Stimulated activated CD8-positive, alpha-beta memory T cell treated with anti-CD3 and anti-CD28 coated beads, Interleukin-15, amount 100 ng/mL, for 4 hours (primary cell): ENCODE data around the gene TBX5.
"Not testable (repeated sequence)": the region's sequence is repeated elsewhere in the genome, so short reads cannot be mapped to it uniquely, and the experiment has no call there.

ENCODE experiments used
- DNase-seq, 2 donors: peaks; one replicate each; pipeline ENCODE4 v3.0.0-alpha.2; 2020; ENCODE audit warnings: low read depth in 2 of 2

Gene TBX5

DNA sequence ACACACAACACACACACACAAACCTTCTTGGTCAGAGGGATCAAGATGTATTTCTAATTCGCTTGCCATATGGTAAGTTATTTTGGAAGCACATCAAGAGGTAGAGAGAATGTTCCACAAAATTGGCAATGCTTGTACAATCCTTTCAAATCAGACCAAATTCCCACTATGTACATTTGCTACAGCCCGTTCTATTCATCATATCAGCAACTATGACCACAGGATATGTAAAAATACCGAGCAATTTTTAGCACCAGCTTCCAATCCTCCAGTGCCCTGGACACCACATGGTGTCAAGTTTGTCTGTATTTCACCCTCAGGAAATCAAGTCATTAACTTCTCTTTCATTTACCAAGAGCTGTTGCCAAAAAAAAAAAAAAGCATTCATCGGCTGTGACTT lies 21.2 kb downstream of the TBX5 start:
- DNase-seq = no peak

DNA sequence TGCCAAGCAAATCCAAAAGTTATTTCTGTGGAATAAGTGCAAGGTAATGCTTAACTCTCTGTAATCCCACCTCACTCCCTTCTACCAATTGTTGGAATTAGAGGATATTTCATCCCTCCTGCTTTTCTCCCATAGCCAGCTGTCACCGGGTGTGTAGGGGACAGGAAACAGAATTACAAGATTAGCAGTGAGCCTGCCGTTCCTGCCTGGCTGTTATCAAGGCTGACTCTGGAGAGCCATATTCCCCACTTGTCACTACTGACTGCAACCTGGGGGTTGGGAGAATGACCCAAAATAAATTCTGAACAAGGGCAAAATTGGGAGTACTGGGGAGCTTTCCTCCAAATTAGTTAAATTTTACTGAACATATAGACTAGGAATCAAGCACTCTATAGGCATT lies 24.8 kb downstream of the TBX5 start:
- DNase-seq = no peak

DNA sequence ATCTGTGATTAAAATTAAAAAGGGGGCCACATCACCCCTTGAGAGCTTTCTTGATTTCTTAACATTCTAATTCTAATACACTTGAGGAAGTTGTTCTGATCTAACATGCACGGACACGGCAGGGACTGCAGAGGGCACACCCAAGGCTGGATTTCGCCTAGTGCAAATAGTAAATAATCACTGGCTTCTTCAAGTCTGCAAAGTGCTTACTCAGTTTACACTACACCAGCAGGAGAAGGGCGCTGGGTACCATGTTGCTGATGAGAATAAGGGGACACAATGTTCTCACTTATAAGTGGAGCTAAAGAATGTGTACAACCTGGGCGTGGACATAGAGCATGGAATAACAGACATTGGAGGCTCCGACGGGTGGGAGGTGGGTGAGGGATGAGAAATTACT lies 34.2 kb downstream of the TBX5 start:
- no peak for DNase-seq

DNA sequence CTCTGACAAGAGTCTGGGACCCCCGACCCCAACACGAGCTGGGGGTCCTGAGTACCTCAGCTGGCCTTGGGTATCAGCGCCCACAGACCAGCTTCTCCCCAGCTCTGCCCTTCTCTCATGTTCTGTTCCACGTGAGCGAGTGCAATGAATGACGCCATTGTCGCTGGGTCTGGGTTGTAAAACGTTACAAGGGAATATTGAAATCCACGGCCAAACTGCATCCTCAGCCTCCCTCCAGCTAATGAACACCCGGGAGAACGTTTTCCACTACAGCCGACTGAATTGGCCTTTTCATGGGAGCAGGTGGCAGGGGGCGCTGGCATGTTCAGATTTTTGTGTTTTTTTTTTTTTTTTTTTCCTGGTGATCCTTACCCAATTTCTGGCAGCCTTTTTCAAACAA lies 34.7 kb downstream of the TBX5 start:
- DNase-seq = no peak

DNA sequence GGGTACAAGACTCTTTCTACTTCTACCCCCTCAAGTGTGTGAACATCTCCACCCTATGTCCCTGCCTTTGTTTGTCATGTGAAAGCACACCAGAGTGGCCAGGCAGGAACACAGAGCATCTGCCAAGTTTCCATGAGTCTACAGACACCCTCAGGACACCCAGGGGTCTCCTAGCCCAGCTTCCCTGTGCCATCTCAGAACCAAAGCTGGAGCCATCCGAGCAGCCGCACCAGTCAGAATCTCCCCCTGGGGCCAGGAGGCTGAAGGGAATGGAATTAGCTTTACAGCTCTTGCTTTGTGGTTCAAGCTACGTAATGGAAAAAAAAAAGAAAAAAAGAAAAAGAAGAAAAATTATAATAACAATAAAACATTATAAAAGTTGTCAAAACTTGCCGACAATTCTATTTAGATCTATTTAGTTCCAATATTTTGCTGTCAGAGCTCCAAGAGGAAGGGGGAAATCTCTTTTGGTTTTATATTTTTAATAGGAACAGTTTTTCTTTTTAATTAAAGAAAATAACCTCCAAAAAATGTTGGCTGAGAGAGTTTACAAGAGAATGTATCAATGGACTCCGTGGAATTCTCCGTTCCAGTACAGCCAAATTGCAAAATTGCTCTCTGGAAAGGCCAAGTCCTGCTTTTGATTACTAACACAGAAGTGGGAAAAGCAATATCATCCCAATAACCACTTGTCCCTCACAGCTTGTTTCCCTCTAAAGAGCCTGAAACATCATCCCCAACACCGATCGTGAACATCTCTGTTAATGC lies 37.1 kb downstream of the TBX5 start:
- DNase-seq = no peak

DNA sequence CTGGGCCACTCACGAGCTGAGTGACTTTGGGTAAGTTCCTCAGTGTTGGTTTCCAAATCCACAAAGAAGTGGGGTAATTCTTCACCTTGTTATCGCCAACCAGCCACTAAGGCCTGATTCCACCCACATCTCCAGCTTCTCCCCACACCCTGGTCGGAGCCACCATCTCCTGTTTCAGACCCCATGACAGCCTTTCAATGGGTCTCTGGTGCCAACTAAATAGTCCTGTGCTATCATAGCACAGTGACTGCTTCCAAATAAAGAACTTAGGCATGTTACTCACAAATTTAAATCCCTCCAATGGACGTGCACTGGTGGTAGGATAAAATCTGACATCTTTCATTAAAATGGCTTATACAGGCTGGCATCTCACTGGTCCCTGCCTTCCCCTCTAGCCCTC lies 44.0 kb downstream of the TBX5 start:
- DNase-seq = no peak

DNA sequence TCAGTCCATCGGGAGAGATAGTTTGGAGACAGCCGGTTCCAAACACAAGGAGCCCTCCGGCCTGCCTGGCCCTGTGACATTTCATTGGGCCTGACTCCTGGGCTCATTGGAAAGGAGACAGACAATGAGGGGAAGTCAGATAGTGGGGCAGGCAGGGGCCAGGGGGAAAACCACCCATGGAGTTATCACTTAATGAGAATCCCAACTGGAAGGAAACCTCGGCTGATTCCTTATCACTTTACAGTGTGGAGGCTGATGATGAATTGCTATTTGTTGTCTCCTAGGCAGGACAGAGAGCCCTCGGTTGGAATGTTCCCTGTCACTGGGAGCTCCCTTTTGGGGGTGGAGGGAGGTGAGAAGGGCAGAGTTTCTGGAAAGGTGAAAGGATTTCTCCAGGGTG lies 44.4 kb downstream of the TBX5 start:
- DNase-seq = no peak

DNA sequence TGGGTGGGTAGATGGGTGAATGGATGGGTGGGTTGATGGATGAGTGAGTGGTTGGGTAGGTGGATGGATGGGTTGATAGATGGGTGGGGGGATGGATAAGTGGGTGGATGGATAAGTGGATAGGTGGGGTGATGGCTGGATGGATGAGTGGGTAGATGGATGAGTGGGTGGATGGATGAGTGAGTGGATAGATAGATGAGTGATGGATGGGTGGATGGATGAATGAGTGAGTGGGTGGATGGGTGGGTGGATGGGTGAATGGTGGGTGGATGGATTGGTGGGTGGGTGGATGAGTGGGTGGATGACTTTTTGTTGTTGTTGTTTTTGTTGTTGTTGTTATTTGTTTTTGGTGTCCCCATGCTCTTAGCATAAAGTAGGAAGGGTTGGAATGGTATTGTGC lies 45.5 kb downstream of the TBX5 start:
- no peak for DNase-seq

DNA sequence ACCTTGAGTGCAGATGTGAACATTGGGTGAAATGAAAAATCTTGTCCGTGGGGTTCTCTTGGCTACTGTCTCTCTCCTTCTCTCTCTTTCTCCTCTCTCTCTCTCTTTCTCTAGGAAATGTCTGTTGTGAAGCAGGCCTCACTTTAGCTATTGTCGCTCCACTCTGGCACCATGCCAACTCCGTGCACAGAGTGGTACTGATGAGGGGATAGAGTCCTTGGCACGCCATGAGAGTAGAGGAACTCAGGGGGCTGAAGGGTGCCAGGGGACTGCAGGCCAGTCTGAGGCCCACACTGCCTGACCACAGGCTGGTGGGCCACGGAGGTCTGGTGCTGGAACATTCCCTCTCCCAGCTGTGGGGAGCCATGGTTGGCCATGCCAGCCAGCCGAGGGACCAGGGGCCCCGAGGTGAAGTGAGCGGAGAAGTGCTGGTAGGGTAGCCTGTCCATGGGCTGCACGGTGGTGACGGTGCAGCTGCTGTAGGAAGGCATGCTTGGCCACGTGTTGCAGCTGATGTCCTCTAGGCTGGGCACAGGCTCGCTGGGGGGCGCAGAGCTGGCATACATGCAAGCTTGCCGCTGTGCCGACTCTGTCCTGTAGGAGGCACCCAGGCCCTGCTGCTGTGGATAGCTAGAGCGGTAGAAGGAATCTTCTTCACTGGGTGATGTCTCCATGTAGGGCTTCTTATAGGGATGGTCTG lies 50.4 kb downstream of the TBX5 start:
- no peak for DNase-seq

DNA sequence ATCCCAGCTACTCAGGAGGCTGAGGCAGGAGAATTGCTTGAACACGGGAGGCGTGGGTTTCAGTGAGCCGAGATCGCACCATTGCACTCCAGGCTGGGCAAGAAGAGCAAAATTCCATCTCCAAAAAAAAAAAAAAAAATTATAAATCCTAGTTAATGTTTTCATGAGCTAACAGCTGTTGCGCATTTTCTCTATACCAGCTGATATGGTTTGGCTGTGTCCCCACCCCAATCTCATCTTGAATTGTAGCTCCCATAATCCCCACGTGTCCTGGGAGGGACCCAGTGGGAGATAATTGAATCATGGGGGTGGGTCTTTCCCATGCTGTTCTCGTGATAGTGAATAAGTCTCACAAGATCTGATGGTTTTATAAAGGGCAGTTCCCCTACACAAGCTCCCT lies 56.7 kb downstream of the TBX5 start:
- not testable (repeated sequence) for DNase-seq

DNA sequence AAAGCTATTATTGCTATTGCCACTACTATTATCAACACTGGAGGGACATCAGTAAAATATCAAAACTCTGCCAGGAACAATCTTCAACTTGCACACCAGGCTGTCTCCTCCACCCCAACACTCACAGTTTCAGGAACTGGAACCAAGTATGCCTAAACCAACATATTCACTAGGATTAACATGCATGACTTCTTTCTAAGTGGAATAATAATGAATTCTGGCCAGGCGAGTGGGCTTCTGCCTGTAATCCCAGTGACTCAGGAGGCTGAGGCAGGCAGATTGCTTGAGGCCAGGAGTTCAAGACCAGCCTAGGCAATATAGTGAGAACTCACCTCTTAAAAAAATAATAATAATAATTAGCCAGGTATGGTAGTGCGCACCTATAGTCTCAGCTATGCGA lies 58.1 kb downstream of the TBX5 start:
- DNase-seq = no peak

DNA sequence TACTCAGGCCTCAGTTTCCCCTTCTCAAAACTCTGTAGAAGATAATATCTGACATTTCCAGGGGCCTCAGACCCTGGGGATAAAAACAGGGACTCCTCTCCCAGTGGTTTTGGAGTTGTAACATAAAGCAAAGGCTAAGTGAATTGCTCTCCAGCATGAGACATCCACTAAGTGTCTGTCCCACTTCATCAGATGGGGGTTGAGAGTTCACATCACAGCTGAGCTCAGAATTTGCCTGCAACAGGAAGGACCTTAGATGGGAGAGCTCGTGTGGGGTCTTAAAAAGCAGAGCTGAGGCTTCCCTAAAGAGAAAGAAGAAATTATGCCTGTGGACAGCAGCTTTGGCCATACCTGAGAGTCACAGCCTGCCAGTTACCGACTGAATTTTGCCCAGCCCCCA lies 61.1 kb downstream of the TBX5 start:
- no peak for DNase-seq

DNA sequence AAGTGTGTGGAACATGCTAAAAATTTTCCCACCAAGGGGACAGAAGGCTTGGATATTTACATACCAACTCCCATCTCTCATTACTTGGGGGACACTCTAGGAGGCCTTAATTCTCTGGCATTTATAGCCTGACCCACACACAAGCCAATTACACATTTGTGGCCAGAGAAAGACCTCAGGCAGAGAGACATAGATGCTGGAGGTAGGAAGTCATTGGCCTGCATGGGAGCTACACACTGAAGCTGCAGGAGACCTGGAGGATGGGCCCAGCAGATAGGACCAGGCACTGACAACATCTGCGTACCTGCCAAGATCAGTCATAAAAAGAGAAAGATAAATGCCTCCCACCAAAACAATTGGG lies 61.7 kb downstream of the TBX5 start:
- no peak for DNase-seq

DNA sequence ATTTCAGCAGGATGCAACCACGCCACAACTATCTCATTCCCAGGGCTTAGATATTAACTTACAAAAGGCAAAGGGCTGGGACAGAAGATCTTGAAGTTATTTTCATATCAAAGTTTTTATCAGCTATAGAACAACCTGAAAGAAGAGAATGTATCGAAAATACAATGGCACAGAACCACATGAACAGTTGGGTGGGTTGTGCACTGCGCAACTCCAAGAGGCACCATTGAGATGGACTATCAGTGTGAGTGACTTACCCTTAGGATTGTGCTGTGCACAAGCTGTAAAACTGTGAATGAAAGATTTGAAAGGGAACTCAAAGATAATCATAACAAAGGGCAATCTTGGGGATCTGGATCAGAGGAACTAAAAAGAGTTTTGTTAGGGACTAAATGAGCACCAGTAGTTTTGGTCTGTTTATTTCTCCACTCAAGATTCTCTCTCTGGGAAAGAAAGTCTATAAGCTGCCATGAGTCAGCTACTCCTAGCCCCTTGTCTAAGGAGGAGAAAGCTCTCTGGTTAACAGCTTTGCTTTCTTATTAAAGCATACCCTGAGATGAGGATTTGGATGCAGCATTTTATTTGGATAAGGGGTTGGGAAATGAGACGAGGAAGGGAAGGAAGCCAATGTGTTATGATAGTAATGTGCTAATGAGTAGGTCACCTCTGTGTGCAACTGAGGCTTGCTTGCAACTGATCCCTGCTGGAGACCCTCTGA lies 62.2 kb downstream of the TBX5 start:
- DNase-seq = no peak

DNA sequence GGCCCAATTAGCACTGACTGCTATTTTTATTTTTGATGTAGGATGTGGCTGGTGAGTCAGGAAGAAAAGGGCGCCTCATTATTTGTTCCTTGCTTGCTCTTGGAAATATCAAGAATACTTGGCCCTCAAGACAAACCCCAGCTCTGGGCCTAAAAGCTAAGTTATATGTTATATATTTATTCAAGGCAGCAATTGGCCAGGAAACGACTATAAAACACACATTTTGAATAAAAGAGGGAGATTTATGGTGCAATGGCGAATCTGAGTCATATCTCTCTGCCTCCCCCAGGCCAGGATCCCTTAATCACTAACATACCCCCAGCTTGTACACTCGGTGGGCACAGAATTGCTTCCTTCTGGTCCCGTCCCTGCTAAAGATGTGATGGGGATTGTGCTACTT lies 63.3 kb downstream of the TBX5 start:
- DNase-seq = no peak

DNA sequence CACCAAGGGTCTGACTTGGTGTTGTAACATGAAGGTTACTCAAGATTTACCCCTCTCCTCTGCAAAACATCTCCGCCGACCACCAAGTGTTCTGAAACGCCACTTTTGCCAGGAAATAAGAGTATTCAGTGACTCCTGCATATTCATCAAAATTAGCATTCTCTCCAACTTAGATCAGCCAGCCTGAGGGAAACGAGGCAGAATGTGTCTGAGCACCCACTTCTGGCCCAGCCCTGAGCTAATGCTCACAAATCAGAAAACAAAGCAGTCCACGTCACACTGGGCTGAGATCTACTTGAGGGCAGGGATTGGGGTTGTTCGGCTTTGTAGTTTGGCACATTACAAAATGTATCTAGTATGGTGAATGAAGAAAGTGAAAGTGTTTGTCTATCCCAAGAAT lies 64.3 kb downstream of the TBX5 start:
- no peak for DNase-seq

DNA sequence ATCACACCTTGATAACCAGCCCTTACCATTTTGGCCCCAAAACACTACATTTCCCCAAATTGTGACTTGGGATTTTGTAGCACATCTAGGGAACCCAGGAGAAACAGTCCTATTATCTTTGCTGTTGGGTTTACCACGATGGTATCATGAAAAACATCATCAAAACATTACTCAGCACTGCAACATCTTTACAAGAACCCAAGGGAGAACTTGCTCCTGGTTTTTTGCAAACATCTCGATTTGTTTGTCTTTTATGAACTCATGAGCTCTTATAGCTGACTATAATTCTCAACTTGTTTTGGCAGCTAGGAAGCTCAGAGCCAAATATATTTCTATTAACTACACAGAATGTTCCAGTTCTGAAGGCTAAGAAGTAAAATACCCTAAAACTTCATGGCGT lies 65.7 kb downstream of the TBX5 start:
- DNase-seq = no peak

DNA sequence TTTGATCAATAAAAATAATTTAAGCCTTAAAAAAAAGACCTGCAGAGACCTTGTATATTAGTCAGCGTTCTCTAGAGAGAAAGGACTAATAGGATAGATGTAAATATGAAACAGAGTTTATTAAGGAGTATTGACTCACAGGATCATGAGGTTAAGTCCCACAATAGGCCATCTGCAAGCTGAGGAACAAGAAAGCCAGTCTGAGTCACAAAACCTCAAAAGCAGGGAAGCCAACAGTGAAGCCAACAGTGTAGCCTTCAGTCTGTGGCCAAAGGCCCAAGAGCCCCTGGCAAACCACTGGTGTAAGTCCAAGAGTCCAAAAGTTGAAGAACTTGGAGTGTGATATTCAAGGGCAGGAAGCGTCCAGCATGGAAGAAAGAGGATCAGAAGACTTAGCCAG lies 66.3 kb downstream of the TBX5 start:
- DNase-seq = no peak

DNA sequence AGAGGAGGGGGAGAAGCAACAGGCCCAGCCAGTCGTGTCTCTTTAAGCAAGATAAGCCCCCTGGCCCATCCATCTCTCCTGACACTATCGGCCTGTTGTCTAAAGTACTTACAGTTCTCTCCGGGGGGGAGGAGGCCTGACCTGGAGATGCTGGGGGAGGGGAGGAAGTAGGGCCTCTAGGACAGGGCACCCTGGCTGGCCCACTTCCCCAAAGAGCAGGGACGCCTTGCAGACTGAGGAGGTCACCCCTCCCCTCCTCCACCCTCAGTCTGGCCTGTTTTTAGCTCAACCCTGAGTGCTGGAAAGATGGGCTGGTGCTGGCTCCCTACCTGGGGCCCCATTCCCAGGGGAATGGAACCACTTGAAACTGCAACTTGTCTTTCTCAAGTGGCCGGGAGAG lies 70.3 kb downstream of the TBX5 start:
- DNase-seq = no peak

DNA sequence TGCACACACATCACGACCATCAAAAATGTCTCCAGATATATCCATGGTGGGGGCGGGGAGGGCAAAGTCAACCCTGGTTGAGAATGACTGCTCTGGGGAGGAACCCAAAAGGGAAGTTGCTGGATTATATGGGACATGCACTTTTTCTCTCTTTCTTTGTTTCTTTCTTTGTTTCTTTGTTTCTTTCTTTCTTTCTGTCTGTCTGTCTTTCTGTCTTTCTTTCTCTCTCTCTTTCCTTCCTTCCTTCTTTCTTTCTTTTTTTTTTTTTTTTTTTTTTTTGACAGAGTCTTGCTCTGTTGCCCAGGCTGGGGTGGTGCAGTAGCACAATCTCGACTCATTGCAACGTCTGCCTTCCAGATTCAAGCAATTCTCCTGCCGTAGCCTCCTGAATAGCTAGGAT lies 71.5 kb downstream of the TBX5 start:
- no peak for DNase-seq

DNA sequence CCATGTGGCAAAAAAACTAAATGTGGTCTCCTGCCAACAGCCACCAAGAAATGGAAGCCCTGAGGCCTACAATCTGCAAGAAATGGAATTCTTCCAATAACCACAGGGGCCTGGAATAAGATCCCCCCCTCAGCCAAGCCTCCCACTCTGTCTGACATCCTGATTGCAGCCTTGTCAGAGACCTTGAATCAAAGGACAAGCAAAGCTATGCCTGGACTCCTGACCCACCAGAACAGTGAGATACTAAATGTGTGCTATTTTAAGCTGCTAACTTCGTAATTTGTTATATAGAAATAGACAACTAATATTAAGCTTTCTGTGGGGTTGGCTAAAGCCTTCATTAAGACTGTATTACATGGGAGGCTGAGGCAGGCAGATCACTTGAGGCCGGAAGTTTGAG lies 77.7 kb downstream of the TBX5 start:
- no peak for DNase-seq

DNA sequence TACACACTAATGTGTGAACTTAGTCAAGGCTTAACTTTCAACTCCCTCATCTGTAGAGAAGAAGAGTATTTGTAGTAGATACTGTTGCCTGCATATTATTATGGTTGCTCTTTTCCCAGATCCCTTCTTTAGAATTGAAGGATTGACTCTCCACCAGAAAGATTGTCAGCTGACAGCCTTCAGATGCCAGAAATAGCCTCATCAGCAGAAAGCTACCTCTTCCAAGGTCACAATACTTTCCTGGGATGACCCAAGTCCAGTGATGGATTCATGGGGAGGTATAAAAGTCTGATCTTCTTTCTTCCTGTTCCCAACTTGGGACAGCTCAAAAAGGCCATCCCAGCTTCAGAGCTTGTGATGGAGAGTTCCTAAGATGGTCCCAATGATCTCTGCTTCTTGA lies 78.2 kb downstream of the TBX5 start:
- DNase-seq = no peak

DNA sequence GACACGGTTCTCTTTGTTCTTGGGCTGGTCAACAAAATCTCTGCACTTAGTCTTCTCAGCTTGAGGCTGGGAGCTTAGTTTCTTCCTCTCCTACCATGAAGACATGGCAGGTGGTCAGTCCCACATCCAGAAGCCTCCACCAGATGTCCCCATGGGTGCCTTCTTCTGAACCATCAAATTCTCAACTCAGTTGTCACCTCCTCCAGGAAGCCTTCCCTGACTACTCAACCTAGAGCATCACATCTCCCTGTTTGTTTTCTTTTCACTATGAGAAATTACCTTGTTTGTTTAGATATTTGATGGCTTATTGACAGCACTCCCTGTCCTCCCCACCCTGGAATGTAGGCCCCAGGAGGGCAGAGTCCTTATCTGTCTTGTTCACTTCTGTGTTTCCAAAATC lies 84.4 kb downstream of the TBX5 start:
- no peak for DNase-seq
